Amygdala (tissue), 56 donors: ENCODE results near the gene C18orf32.
"Not testable (repeated sequence)": the region's sequence is repeated elsewhere in the genome, so short reads cannot be mapped to it uniquely, and the experiment has no call there.

Source experiments
- DNase-seq, 56 donors: peaks; one replicate each; lab custom pipeline; 2025; lab: John Stamatoyannopoulos, UW

The C18orf32 gene

GRCh38 chr18:49503931-49504330 is 16.9 kb upstream of the C18orf32 start:
- DNase-seq: no peak

- DNase-seq: no peak
Measured at GRCh38 chr18:49500201-49500921, 13.3 kb upstream of the C18orf32 start.

GRCh38 chr18:49499046-49499637 is 12.1 kb upstream of the C18orf32 start:
- DNase-seq: no peak

GRCh38 chr18:49495480-49495879 is 8.4 kb upstream of the C18orf32 start:
- no peak for DNase-seq

- no peak for DNase-seq
Measured at GRCh38 chr18:49495076-49495475, 8.0 kb upstream of the C18orf32 start.

- no peak for DNase-seq
Measured at GRCh38 chr18:49494660-49495059, 7.6 kb upstream of the C18orf32 start.

- DNase-seq: no peak
Measured at GRCh38 chr18:49492694-49493033, 5.6 kb upstream of the C18orf32 start.

- DNase-seq: peak; percentile 12 to 92 (median 73)
Measured at GRCh38 chr18:49491857-49492693, 5.0 kb upstream of the C18orf32 start, which contains the start of gene RPL17. TSS of gene RPL17 (minus strand) at chr18:49492465.

- DNase-seq: peak in 1 of 56 donors; percentile 9
Measured at GRCh38 chr18:49491534-49491856, 4.5 kb upstream of the C18orf32 start.

- DNase-seq: no peak
Measured at GRCh38 chr18:49490246-49490762, 3.3 kb upstream of the C18orf32 start.

GRCh38 chr18:49487711-49488310 is 777 bp upstream of the C18orf32 start:
- no peak for DNase-seq

- peak in 1 of 56 donors; percentile 43 for DNase-seq
Measured at GRCh38 chr18:49486606-49486952, 455 bp downstream of the C18orf32 start.

GRCh38 chr18:49486134-49486533 is 900 bp downstream of the C18orf32 start:
- DNase-seq: no peak

- DNase-seq: no peak
Measured at GRCh38 chr18:49483198-49483597, 3.8 kb downstream of the C18orf32 start.

- DNase-seq: no peak
Measured at GRCh38 chr18:49481907-49482306, 5.1 kb downstream of the C18orf32 start.

GRCh38 chr18:49481317-49481716 is 5.7 kb downstream of the C18orf32 start:
- DNase-seq: no peak

GRCh38 chr18:49479381-49480137 is 7.5 kb downstream of the C18orf32 start:
- no peak for DNase-seq

GRCh38 chr18:49476664-49477411 is 10.2 kb downstream of the C18orf32 start:
- DNase-seq: peak in 1 of 56 donors; percentile 14

- DNase-seq: not testable (repeated sequence)
Measured at GRCh38 chr18:49474935-49475334, 12.1 kb downstream of the C18orf32 start.

GRCh38 chr18:49473721-49474120 is 13.3 kb downstream of the C18orf32 start:
- no peak for DNase-seq
